T1000 (cell line): ENCODE data around the gene HDAC11.
"Not testable (repeated sequence)": the region's sequence is repeated elsewhere in the genome, so short reads cannot be mapped to it uniquely, and the experiment has no call there.

Source experiments
- DNase-seq: peaks from one replicate; lab custom pipeline; 2025; ENCODE audit warnings: mixed read lengths; lab: John Stamatoyannopoulos, UW

The HDAC11 gene

GRCh38 chr3:13507570-13508339 lies 27.6 kb downstream of the HDAC11 start:
- DNase-seq: peak; percentile 90

GRCh38 chr3:13508496-13508895 lies 28.4 kb downstream of the HDAC11 start:
- no peak for DNase-seq

- no peak for DNase-seq
Measured at GRCh38 chr3:13509059-13509815, 29.1 kb downstream of the HDAC11 start.

- no peak for DNase-seq
Measured at GRCh38 chr3:13509816-13510192, 29.7 kb downstream of the HDAC11 start.

GRCh38 chr3:13512451-13512850 lies 32.3 kb downstream of the HDAC11 start:
- no peak for DNase-seq

- DNase-seq: no peak
Measured at GRCh38 chr3:13513051-13513912, 33.2 kb downstream of the HDAC11 start.

- DNase-seq: no peak
Measured at GRCh38 chr3:13513913-13514517, 33.9 kb downstream of the HDAC11 start.

GRCh38 chr3:13514639-13515435 lies 34.7 kb downstream of the HDAC11 start:
- no peak for DNase-seq

- no peak for DNase-seq
Measured at GRCh38 chr3:13515786-13516759, 36.0 kb downstream of the HDAC11 start.

- DNase-seq: no peak
Measured at GRCh38 chr3:13516760-13517135, 36.6 kb downstream of the HDAC11 start.

GRCh38 chr3:13517253-13517977 lies 37.3 kb downstream of the HDAC11 start:
- DNase-seq: no peak

- DNase-seq: no peak
Measured at GRCh38 chr3:13518516-13518953, 38.4 kb downstream of the HDAC11 start.

GRCh38 chr3:13519006-13519791 lies 39.1 kb downstream of the HDAC11 start:
- DNase-seq: no peak

GRCh38 chr3:13520326-13520880 lies 40.3 kb downstream of the HDAC11 start:
- DNase-seq: no peak

- DNase-seq: no peak
Measured at GRCh38 chr3:13521309-13521708, 41.2 kb downstream of the HDAC11 start.

- DNase-seq: not testable (repeated sequence)
Measured at GRCh38 chr3:13521749-13522148, 41.6 kb downstream of the HDAC11 start.

GRCh38 chr3:13522236-13522635 lies 42.1 kb downstream of the HDAC11 start:
- DNase-seq: no peak
